ENCODE data around the gene CYP1A2. TPM values are rescaled to one million over a fixed set of nuclear protein-coding genes. Genes with fewer than 3 reads are reported as not detected.

CYP1A2 gene
- total RNA-seq, 6 donors from 2014 or later, result 0.15 to 0.80 TPM; not detected in 4

- Histone ChIP-seq H3K36me3 (no peaks in the 10 kb centered on the region), H3K4me1 (no peaks in the 10 kb centered on the region), H3K9me3 (peaks cover 0 to 5% (median 0%) of the 10 kb centered on the region in 4 donors), H3K27ac (no peak overlapping the region), H3K27me3 (no peaks in the 10 kb centered on the region), H3K4me3 (no peak overlapping the region)
- ATAC-seq (ENCODE audit: low FRiP score in 2 of 2), result no peak
- 91 to 95% methylated on average over 5 of the region's 5 CpGs for WGBS, 2 donors
- DNase-seq, result no peak
- TF ChIP-seq EP300 (IDR thresholded peaks at IDR 0.05) (no peak), CTCF (IDR thresholded peaks at IDR 0.05) (no peak), POLR2AphosphoS5 (IDR thresholded peaks at IDR 0.05) (no peak), POLR2A (IDR thresholded peaks at IDR 0.05) (no peak)
These were observed 6.2 kb upstream of the CYP1A2 start for GRCh38 chr15:74742422-74742821.

GRCh38 chr15:74746389-74746788 lies 2.3 kb upstream of the CYP1A2 start:
- no peaks in the 10 kb centered on the region for H3K27me3 ChIP-seq
- no peak overlapping the region for H3K4me3 ChIP-seq
- no peaks in the 10 kb centered on the region for H3K4me1 ChIP-seq
- H3K36me3 ChIP-seq, result no peaks in the 10 kb centered on the region
- peaks cover 0 to 5% (median 0%) of the 10 kb centered on the region in 4 donors for H3K9me3 ChIP-seq
- TF ChIP-seq CTCF (IDR thresholded peaks at IDR 0.05), result no peak
- no peak for TF ChIP-seq POLR2A (IDR thresholded peaks at IDR 0.05)
- TF ChIP-seq POLR2AphosphoS5 (IDR thresholded peaks at IDR 0.05), result no peak
- no peak for TF ChIP-seq EP300 (IDR thresholded peaks at IDR 0.05)
- no peak overlapping the region for H3K27ac ChIP-seq
- DNase-seq (no peak), ATAC-seq (ENCODE audit: low FRiP score in 2 of 2) (no peak)
- 68 to 77% methylated on average over 4 of the region's 4 CpGs for WGBS, 2 donors

GRCh38 chr15:74749832-74750231 lies 1.2 kb downstream of the CYP1A2 start:
- WGBS, 2 donors, result 90 to 93% methylated on average over 8 to 20 of the region's 20 CpGs
- no peak for TF ChIP-seq CTCF (IDR thresholded peaks at IDR 0.05)
- TF ChIP-seq EP300 (IDR thresholded peaks at IDR 0.05), result no peak
- TF ChIP-seq POLR2A (IDR thresholded peaks at IDR 0.05), result no peak
- no peak for TF ChIP-seq POLR2AphosphoS5 (IDR thresholded peaks at IDR 0.05)

GRCh38 chr15:74750751-74751150 lies 2.1 kb downstream of the CYP1A2 start:
- no peaks in the 10 kb centered on the region for H3K4me1 ChIP-seq

More at GRCh38 chr15:74749832-74750231, 1.2 kb downstream of the CYP1A2 start:
- Histone ChIP-seq H3K27ac (no peak overlapping the region), H3K9me3 (no peaks in the 10 kb centered on the region), H3K27me3 (no peaks in the 10 kb centered on the region), H3K4me3 (no peak overlapping the region), H3K4me1 (no peaks in the 10 kb centered on the region), H3K36me3 (no peaks in the 10 kb centered on the region)
- ATAC-seq (ENCODE audit: low FRiP score in 2 of 2) (peak in 1 of 2 donors; percentile 6), DNase-seq (peak in 1 of 2 donors; percentile 68)

More at GRCh38 chr15:74750751-74751150, 2.1 kb downstream of the CYP1A2 start:
- no peak overlapping the region for H3K27ac ChIP-seq
- no peak for DNase-seq
- H3K4me3 ChIP-seq, result no peak overlapping the region
- no peaks in the 10 kb centered on the region for H3K27me3 ChIP-seq
- no peaks in the 10 kb centered on the region for H3K9me3 ChIP-seq
- H3K36me3 ChIP-seq, result no peaks in the 10 kb centered on the region
- 42 to 80% methylated on average over 2 of the region's 2 CpGs for WGBS, 2 donors
- TF ChIP-seq CTCF (IDR thresholded peaks at IDR 0.05) (no peak), POLR2A (IDR thresholded peaks at IDR 0.05) (no peak), POLR2AphosphoS5 (IDR thresholded peaks at IDR 0.05) (no peak), EP300 (IDR thresholded peaks at IDR 0.05) (no peak)
- ATAC-seq (ENCODE audit: low FRiP score in 2 of 2), result no peak

Measured in upper lobe of left lung (tissue), 6 donors.